Measurements from ENCODE around the gene TFB1M. TPM values are rescaled to one million over a fixed set of nuclear protein-coding genes. Genes with fewer than 3 reads are reported as not detected.

TFB1M gene
- total RNA-seq, 1 donor from 2014 or later, result 41.4 TPM

DNA sequence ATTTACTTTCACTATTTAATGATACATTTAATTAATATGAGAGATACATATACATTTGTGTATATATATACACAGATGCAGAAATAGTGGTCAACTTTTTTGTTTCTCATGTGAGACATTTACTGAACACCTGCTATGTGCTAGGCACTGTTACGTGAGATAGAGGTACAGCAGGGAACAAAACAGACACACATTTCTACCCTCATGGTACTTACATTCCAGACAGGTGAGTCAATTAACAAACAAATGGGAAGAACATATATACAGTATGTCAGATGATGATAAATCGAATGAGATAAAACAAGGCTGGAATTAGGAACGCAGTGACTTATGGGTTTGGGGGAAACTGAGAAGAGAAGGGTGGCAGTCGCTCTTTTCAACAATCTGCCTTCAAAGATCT is 5.1 kb downstream of the TFB1M start:
- intact Hi-C loops (cut with micrococcal nuclease), result no loop called here
- peaks cover 24% of the 10 kb centered on the region for H3K4me1 Mint-ChIP-seq
- H3K27me3 Mint-ChIP-seq, result no peaks in the 10 kb centered on the region
- no peak overlapping the region for H3K27ac Mint-ChIP-seq
- H3K9me3 Mint-ChIP-seq, result no peaks in the 10 kb centered on the region
- no peak overlapping the region for H3K4me3 Mint-ChIP-seq
- H3K36me3 Mint-ChIP-seq (ENCODE audit: low read depth), result peaks cover 47% of the 10 kb centered on the region
- no peak for DNase-seq

DNA sequence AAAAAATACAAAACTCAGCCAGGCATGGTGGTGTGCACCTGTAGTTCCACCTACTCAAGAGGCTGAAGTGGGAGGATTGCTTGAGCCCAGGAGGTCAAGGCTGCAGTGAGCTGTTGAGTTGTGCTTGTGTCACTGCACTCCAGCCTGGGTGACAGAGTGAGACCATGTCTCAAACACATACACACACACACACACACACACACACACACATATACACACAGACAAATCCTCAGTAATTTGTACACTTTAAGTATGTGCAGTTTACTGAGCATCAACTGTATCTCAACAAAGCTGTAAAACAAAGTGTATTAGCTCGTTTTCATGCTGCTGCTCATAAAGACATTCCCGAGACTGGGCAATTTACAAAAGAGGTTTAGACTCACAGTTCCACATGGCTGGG is 7.3 kb downstream of the TFB1M start:
- no peaks in the 10 kb centered on the region for H3K27me3 Mint-ChIP-seq
- no peak overlapping the region for H3K27ac Mint-ChIP-seq
- H3K36me3 Mint-ChIP-seq (ENCODE audit: low read depth), result peaks cover 45% of the 10 kb centered on the region
- peaks cover 13% of the 10 kb centered on the region for H3K4me1 Mint-ChIP-seq
- H3K9me3 Mint-ChIP-seq, result no peaks in the 10 kb centered on the region
- no peak overlapping the region for H3K4me3 Mint-ChIP-seq
- intact Hi-C loops (cut with micrococcal nuclease), result no loop called here
- DNase-seq, result peak; percentile 53

DNA sequence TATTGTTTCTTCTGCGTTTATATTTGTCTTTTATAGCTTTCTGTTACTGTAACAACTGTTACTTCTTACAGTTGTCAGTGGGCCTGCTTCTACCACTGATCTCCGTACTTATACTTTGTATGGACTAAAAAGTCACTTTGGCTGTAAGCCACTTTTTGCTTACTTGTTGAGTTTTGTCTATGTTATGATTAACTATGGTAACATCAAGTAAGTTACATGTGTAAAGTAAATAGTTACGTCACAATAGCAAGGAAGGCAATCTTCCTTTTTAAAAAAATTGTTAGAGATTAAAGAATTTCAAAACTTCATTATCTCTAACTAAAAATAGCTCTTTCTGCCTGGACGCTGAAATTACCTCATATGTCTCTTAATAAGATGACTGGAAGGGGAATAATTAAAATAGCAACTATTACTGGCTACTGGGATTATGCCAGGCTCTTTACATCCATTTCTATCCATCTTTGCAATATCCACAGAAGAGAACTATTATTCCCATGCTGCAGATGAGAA is 10.9 kb downstream of the TFB1M start:
- H3K36me3 Mint-ChIP-seq (ENCODE audit: low read depth), result peaks cover 42% of the 10 kb centered on the region
- peaks cover 4% of the 10 kb centered on the region for H3K4me1 Mint-ChIP-seq
- H3K4me3 Mint-ChIP-seq, result no peak overlapping the region
- intact Hi-C loops (cut with micrococcal nuclease), result no loop called here
- no peaks in the 10 kb centered on the region for H3K27me3 Mint-ChIP-seq
- H3K27ac Mint-ChIP-seq, result no peak overlapping the region
- no peaks in the 10 kb centered on the region for H3K9me3 Mint-ChIP-seq
- no peak for DNase-seq

DNA sequence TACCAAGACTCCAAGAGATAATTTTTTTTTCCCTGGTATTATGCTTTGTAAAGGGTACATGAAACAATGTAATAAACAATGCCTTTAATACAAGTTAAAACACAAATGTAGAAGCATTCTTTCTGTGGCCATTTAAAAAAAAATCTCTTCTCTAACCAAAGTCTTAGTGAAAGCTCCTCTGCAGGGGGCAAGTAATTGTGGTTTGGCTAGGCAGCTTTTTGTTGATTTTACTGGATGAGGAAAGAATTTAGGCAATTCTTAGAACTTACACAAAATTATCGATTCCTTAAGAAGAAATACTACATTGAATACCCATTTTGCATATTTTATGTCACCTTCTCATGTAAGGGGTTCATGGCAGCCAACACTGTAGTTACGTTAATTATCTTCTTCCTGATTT is 12.4 kb downstream of the TFB1M start:
- Mint-ChIP-seq H3K9me3 (no peaks in the 10 kb centered on the region), H3K4me3 (no peak overlapping the region), H3K27me3 (no peaks in the 10 kb centered on the region), H3K36me3 (ENCODE audit: low read depth) (peaks cover 40% of the 10 kb centered on the region), H3K27ac (no peak overlapping the region), H3K4me1 (peaks cover 5% of the 10 kb centered on the region)
- intact Hi-C loops (cut with micrococcal nuclease), result no loop called here
- no peak for DNase-seq

DNA sequence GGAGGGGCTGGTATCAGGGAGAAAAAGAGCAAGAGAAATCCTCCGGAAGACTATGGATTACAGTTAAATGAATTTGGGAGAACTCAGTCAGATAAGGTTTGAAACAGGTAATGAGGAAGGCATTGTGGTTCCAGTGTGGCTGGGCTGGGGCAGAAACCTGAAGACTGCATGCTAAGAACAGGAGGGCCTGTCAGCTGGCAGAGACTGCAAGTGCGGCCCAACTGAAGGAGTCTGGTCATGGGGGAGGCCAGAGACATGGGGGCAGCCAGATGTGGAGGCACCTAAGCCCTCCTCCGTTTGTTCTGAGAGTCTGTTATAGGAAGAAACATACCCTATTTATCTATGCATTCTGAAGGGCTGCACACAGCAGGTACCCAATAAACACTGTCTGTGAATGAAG is 16.6 kb downstream of the TFB1M start:
- no peak for DNase-seq
- intact Hi-C loops (cut with micrococcal nuclease), result no loop called here
- H3K27me3 Mint-ChIP-seq, result no peaks in the 10 kb centered on the region
- no peak overlapping the region for H3K4me3 Mint-ChIP-seq
- H3K36me3 Mint-ChIP-seq (ENCODE audit: low read depth), result peaks cover 45% of the 10 kb centered on the region
- peak overlapping the region; percentile 1 for H3K27ac Mint-ChIP-seq
- peaks cover 3% of the 10 kb centered on the region for H3K4me1 Mint-ChIP-seq
- no peaks in the 10 kb centered on the region for H3K9me3 Mint-ChIP-seq

DNA sequence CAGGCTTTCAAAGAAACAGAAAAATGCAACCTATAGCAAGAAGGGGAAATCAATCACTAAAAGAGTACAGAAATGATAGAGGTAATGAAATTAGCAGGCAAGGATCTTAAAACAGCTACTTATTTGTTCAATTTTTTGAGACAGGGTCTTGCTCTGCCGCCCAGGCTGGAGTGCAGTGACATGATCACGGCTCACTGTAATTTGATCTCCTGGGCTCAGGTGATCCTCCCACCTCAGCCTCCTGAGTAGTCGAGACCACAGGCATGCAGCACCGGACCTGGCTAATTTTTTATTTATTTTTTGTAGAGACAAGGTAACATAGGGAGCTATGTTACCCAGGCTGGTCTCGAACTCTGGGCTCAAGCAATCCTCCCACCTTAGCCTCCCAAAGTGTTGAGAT is 21.6 kb downstream of the TFB1M start:
- Mint-ChIP-seq H3K27ac (no peak overlapping the region), H3K4me1 (peaks cover 3% of the 10 kb centered on the region), H3K4me3 (no peak overlapping the region), H3K9me3 (no peaks in the 10 kb centered on the region), H3K27me3 (no peaks in the 10 kb centered on the region), H3K36me3 (ENCODE audit: low read depth) (peaks cover 50% of the 10 kb centered on the region)
- intact Hi-C loops (cut with micrococcal nuclease), result no loop called here
- DNase-seq, result no peak

DNA sequence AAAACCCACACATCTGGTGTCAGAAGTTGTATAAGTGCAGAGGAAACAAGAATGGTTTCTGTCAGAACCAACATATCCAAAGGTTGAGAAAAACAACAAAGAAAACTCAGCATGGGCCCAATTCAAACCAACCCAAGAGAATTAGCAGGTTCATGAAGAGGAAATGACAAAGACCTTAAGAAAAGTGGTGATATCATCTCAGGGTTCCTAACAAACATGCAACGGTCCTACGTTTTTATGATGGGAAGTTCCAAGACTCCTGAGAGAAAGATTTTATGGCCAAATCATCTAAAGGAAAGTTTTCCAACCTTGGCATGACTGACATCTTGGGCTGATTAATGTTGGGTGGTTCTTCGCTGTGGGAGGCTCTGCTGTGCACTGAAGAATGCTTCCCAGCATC is 23.0 kb downstream of the TFB1M start:
- Mint-ChIP-seq H3K27ac (no peak overlapping the region), H3K4me3 (no peak overlapping the region), H3K9me3 (no peaks in the 10 kb centered on the region), H3K36me3 (ENCODE audit: low read depth) (peaks cover 44% of the 10 kb centered on the region), H3K27me3 (no peaks in the 10 kb centered on the region), H3K4me1 (no peaks in the 10 kb centered on the region)
- intact Hi-C loops (cut with micrococcal nuclease), result no loop called here
- DNase-seq, result no peak

DNA sequence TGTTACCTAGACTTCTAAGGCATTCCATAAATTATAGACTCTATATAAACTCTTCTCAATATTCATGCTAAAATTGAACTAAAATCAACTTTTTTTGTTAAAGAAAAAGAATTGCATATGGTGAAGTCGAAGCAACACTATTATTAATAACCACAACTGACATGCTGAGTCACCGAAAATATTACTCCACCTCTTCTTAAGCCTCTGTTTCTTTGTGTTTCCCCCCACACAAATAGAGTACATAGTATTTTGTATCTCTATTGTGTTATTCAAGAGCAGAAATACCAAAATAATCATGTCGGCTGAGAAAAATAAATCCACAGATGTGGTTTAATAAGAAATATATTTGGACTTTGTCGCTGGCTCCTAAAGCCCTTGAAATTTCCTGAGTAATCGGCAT is 23.8 kb downstream of the TFB1M start:
- Mint-ChIP-seq H3K9me3 (no peaks in the 10 kb centered on the region), H3K4me1 (no peaks in the 10 kb centered on the region), H3K27me3 (no peaks in the 10 kb centered on the region), H3K27ac (no peak overlapping the region), H3K4me3 (no peak overlapping the region), H3K36me3 (ENCODE audit: low read depth) (peaks cover 43% of the 10 kb centered on the region)
- intact Hi-C loops (cut with micrococcal nuclease), result no loop called here
- DNase-seq, result no peak

DNA sequence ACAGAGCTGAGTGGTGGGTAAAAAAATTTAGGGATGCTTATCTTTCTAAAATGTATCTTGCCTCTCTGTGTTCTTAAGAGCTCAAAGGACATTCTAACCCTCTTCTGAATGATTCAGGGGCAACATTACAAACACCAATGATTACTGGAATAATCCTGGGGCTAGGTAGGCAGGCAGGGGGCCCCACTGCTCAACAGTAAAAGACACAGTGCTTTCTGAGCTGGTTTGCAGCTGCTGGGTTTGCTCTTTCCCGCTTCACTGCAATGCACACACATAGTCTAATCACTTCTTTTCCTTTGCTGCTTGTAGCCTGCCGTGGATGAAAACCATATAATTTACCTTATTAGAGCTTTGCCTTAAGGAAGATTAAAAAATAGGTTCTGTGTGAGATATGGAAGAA is 26.5 kb downstream of the TFB1M start:
- H3K36me3 Mint-ChIP-seq (ENCODE audit: low read depth), result peaks cover 41% of the 10 kb centered on the region
- H3K9me3 Mint-ChIP-seq, result no peaks in the 10 kb centered on the region
- no peak overlapping the region for H3K4me3 Mint-ChIP-seq
- no peaks in the 10 kb centered on the region for H3K27me3 Mint-ChIP-seq
- intact Hi-C loops (cut with micrococcal nuclease), result no loop called here
- peaks cover 2% of the 10 kb centered on the region for H3K4me1 Mint-ChIP-seq
- no peak overlapping the region for H3K27ac Mint-ChIP-seq
- no peak for DNase-seq

DNA sequence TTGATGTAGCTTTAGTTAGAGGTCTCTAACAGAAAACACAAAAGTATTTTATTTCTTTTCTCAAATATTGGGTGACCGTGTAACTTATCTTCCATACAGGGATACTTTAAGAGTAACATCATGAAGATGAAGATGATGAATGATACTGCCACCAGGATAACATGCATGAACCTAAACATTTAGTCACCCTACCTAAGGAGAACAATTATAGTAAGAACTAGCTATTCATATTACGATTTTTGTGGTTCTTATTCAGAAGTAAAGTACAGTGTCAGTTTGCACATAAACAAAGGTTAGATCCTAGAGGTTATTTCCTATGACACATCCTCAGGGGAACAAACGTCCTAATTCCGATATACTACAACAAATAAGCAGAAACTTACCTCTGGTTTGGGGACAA is 29.5 kb downstream of the TFB1M start:
- no peaks in the 10 kb centered on the region for H3K9me3 Mint-ChIP-seq
- peaks cover 35% of the 10 kb centered on the region for H3K36me3 Mint-ChIP-seq (ENCODE audit: low read depth)
- H3K27ac Mint-ChIP-seq, result no peak overlapping the region
- intact Hi-C loops (cut with micrococcal nuclease), result no loop called here
- DNase-seq, result no peak
- H3K27me3 Mint-ChIP-seq, result no peaks in the 10 kb centered on the region
- peaks cover 2% of the 10 kb centered on the region for H3K4me1 Mint-ChIP-seq
- H3K4me3 Mint-ChIP-seq, result no peak overlapping the region

DNA sequence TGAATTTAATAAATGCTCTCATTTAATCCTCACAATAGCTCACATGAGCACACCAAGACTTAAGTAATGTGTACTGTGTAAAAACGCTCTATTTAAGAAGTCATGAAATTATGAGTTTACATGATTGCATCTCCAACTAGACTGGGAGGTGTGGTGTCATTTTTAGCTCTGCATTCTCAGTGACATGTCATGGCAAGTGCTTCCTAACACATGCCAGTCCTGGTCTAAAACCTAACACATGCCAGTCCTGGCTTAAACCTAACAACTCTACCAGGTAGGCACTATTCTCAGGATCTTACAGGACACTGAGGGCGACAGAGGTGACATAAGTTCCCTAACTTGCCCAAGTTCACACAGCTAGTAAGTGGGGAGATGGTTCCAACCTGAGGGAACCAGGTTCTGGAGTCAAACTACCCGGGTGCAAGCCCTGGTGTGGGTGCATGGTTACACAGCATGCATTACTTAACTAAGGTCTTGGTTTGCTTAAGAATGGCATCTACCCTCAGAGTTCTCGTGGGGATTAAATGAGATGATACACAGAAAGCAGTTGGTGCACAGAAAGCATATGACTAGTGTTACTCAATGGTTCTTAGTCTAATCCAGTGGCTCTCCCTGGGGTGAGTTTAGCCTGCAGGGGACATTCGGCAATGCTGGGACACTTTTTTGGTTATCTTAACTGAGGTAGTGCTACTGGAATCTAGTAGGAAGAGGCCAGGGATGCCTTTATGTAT is 35.8 kb downstream of the TFB1M start:
- intact Hi-C loops (cut with micrococcal nuclease), result no loop called here
- no peaks in the 10 kb centered on the region for H3K27me3 Mint-ChIP-seq
- no peaks in the 10 kb centered on the region for H3K9me3 Mint-ChIP-seq
- peaks cover 27% of the 10 kb centered on the region for H3K36me3 Mint-ChIP-seq (ENCODE audit: low read depth)
- peaks cover 2% of the 10 kb centered on the region for H3K4me1 Mint-ChIP-seq
- no peak for DNase-seq
- H3K27ac Mint-ChIP-seq, result no peak overlapping the region
- H3K4me3 Mint-ChIP-seq, result no peak overlapping the region

DNA sequence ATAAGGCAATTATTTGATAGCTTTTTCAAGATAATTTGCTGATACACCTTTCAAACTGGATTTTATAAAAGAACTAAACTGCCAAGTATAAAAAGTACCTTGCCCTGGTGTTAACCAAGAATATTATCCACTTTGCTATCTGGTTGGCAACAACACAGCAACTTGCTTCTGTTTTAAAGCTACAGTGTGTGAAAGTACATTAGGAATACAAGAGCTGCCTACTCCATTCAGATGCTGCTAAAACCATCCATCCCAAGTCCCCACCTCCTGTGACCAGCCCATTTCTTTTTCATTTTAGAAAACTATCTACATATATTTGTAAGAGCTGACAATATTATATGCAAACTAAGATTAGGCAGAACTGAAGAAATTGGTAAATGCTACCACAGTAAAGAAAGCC is 37.6 kb downstream of the TFB1M start:
- Mint-ChIP-seq H3K27ac (no peak overlapping the region), H3K36me3 (ENCODE audit: low read depth) (peaks cover 25% of the 10 kb centered on the region), H3K9me3 (no peaks in the 10 kb centered on the region), H3K27me3 (no peaks in the 10 kb centered on the region), H3K4me3 (no peak overlapping the region), H3K4me1 (peaks cover 4% of the 10 kb centered on the region)
- intact Hi-C loops (cut with micrococcal nuclease), result no loop called here
- DNase-seq, result no peak

DNA sequence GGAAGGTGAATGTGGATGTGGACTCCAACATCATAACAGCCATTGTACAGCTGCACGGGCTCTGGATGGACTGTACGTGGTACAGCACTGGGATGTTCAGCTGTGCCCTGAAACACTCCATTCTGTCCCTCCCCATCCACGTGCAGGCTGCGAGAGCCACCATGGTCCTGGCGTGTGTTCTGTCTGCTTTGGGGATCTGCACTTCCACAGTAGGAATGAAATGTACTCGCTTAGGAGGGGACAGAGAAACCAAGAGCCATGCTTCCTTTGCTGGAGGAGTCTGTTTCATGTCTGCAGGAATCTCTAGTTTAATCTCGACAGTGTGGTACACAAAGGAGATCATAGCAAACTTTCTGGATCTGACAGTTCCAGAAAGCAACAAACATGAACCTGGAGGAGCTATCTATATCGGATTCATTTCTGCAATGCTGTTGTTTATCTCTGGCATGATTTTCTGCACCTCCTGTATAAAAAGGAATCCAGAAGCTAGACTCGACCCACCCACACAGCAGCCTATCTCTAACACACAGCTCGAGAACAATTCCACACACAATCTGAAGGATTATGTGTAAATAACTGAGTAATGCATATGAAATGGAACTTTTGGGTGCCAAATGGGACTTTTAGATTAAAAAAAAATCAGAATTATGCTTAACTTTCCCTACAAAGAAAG is 38.3 kb downstream of the TFB1M start:
- H3K36me3 Mint-ChIP-seq (ENCODE audit: low read depth), result peaks cover 25% of the 10 kb centered on the region

DNA sequence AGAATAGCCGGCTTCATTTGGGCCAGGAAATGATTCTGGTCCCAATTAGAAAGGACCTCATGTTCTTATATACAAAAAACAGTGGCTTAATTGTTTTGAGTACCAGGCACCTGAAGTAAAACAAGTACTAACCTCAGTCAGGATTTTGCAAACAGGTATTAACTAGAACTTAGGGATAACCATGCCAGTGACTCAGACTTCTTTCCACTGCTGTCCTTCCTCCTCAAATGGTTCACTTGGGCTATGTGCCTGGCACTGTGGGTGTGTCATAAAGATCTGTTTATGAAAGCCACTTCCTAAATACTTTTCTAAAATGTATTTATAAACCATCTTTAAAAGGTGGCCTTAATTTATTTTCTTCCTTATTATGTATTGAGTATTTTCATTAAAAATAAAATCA is 39.8 kb downstream of the TFB1M start:
- H3K36me3 Mint-ChIP-seq (ENCODE audit: low read depth), result peaks cover 26% of the 10 kb centered on the region
- peaks cover 4% of the 10 kb centered on the region for H3K4me1 Mint-ChIP-seq
- no peak overlapping the region for H3K27ac Mint-ChIP-seq
- no peak overlapping the region for H3K4me3 Mint-ChIP-seq
- intact Hi-C loops (cut with micrococcal nuclease), result no loop called here
- DNase-seq, result no peak
- H3K27me3 Mint-ChIP-seq, result no peaks in the 10 kb centered on the region
- H3K9me3 Mint-ChIP-seq, result no peaks in the 10 kb centered on the region

More for the DNA sequence above, 38.3 kb downstream of the TFB1M start:
- intact Hi-C loops (cut with micrococcal nuclease), result no loop called here
- Mint-ChIP-seq H3K27me3 (no peaks in the 10 kb centered on the region), H3K27ac (no peak overlapping the region), H3K4me3 (no peak overlapping the region), H3K9me3 (no peaks in the 10 kb centered on the region), H3K4me1 (peaks cover 4% of the 10 kb centered on the region)
- DNase-seq, result no peak
